Anterior cingulate cortex (tissue), 58 donors: ENCODE results near the gene LRRK1.

Experiments used
- DNase-seq, 58 donors: peaks; one replicate each; lab custom pipeline; 2025; lab: John Stamatoyannopoulos, UW

The LRRK1 gene

DNA sequence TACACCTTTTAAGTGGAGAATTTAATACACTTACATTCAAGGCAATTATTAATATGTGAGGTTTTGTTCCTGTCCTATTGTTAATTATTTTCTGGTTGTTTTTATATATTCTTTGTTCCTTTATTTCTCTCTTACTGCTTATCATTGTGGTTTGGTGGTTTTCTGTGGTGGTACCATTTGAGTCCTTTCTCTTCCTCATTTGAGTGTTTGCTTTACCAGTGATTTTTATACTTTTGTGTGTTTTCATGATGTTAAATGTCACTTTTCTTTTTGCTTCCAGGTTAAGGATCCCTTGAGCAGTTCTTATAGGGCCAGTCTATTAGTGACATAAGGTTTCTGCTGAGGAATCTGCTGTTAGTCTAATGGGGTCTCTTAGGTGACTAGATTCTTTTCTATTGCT, 116.5 kb downstream of the LRRK1 start:
- DNase-seq = no peak

DNA sequence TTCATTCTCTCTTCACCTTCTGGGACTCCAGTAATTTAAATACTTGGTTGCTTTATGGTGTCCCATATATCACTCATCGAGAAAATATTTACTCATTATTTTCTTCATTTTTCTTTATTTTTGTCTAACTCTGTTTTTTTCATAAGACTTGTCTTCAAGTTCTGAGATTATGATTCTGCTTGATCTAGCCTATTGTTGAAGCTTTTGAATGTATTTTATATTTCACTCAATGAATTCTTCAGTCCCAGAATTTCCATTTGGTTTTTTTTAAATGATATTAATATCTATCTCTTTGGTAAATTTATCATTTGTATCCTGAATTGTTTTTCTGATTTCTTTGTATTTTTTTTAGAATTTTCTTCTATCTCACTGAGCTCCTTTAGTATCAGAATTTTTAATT, 117.0 kb downstream of the LRRK1 start:
- no peak for DNase-seq

DNA sequence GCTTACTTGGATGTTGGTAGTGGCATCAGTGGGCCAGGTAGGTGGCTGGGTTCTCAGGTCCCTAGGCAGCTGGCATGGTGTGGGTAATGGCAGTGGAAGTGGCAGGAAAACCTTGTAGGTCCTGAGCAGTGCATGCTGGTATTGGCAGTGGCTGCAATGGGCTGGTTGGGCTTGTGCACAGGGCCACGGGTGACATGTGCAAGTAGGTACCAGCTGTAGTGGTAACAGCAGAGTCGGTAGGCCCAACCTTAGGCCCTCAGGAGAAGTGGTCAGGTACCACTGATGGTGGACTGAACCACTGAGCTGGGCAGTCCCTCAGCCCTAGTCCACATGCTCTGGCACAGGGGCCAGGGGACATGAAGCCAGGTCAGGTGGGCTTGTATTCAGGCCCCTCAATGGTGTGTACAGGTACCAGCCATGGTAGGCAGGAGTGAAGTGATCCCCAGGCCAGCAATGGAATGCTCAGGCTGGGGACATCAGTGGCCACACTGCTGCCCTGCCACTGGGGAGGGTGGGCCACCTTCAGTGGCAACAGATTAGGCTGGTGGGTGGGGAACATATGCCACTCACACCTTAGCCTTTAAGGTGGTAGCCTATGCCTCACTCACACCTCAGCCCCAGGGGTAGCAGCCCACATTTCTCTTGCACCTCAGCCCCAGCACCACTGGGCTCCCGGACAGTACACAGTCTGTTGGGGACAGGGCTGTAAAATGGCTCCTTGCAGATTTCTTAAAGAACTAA, 118.1 kb downstream of the LRRK1 start:
- no peak for DNase-seq

DNA sequence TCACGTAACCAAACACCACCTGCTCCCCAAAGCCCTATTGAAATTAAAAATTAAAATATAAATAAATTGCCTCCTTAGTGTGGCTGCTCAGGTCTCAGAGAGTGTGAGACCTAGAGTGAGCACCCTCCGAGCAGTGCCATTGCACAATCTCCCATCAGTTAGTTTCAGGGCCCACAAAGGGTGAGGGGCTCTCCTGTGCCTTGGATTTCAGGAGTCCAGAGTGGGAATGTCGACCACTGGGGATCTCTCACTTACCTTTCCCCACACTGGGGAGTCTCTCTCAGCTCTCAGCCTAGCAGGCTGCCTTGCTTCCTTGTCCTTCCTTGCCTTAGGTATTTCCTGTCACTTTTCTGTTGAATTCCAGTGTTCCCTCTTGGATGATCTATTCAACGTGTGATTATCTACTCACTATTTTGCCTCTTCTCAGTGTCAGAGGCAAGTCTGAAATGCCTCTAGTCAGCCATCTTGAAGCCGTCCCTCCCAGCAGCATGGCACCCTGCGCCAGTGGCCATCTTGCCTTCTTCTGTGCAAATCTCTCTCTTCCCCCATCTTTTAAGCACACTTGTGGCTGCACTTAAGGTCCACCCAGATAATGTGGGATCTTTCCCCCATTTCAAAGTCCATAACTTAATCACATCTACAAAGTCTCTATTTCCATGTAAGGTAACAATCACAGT, 119.3 kb downstream of the LRRK1 start:
- DNase-seq = no peak

DNA sequence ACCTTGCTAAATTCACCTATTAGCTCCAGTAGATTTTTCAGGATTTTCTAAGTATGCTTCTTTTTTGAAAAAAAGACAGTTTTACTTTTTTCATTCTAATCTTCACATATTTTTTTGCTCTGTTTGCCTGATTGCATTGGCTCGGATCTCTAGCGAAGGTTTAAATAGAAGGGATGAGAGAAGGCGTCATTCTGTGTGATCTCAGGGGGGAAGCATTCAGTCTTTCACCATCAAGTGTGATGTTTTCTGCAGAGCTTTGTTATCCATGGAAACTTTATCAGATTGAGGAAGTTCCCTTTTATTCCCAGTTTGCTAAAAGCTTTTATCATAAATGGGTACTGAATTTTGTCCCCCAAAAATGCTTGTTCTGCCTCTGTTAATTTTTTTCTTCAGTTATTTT, 120.3 kb downstream of the LRRK1 start:
- DNase-seq = no peak

DNA sequence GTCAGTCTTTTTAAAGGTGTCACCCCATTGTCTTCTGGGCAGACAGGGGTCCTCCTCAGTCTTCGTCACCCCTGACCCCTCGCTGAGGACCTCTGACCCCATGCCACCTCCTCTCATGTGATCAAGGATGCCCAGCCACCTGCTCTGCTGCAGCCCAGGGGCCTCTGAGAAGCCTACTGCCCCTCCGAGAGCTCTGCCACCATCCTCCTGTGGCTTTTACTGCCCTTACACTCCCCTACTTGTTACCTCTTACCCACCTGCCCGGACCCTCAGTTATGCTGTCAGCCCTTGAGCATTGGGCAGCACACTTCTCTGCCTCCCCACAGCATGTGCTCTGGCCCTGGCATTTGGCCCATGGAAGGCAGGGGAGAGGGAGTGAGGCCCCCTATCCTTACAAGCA, 123.2 kb downstream of the LRRK1 start:
- DNase-seq = no peak

DNA sequence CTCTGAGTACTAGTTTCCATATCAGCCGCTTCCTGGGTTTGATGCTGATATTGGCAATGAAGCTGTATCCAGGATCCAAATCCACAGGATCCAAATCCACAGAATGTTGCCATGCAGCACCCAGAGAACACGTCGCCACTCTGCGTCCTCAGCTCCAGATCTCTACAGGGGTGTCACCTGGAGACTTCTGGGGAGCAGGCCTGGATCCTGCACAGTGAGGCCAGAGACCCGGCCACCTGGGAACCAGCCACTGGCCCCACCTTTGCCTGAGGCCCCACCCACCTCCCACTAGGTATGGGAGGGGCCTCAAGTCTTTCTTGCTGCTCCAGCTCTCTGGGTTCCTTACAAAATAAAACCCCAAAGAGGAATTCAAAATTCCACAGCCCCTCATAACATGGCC, 123.9 kb downstream of the LRRK1 start:
- no peak for DNase-seq

DNA sequence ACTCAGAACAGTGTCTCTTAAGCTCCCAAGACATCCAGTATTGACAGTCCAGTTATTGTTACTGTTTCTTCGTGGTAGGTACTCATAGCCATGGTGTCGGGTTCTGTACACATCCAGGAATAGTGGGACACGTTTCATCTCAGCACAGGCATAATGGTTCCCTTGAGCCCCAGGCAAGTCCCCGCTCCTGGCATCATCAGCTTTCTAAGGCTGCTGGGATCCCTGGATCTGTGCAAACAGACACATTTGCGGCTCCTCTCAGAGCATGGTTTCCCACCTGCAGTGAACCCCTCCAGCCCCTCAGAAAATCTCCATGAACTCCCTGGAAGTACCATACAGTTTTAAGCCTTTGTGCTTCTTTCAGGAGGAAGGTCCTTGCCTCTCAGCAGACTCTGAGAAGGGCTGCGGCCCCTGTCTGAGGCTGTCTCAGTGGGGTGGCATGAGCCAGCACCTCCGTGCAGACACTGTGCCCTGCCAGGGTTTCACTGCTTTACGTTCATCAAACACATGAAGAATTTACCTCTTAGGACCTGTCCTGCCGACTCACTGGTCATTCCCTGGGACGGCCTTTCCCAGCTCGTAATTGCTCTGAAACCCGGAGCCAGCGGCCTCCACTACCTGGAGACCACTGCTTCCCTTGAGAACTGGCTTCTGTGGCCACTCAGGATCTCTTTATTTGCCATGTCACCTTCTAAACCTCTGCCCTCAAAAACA, 124.9 kb downstream of the LRRK1 start:
- DNase-seq = no peak

DNA sequence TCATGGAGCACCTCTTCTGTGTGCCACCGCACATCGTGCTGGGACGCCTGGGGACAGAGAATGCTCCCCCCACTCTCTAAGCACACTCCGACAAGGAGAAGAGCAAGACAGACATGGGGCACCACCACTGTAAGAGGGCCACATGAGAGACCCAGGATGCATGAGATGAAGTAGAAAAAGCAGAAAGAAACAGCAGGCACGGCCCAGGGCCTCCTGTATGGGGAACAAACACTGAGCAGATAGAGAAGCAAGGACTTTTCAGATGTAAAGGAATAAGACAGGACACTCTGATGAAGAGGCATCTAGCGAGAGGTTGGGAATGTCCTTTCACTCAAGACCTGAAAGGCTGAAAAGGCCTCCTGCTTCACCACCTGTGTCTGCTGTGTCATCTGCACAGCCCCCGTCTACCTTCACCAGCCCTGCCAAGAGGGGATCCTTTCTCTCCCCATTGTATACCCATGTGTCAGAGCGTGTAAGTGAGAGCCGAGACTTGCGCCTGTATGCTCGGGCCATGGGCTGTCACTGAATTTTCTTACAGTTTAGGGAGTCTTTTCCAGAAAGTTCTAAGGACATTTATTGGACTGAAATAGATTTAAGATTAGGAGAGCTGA, 125.6 kb downstream of the LRRK1 start:
- DNase-seq = no peak

DNA sequence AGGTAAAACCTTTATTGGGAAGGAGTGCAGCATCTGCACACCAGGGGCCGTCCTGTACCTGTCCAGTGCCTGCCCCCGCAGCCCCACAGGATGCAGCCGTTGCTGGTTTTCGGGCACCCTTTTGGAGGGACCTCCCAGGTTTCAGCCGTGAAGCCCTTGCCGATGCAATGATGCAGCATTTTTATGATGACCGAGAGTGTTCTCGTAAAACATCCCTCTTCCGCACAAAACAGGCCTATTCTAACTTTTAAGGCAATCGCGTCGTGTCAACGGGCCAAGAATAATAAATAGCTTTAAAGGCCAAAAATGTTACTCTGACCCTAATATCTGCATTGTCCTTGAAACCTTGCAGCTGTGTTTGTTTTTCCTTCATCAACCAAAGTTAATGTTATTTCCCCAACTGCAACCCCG, 126.1 kb downstream of the LRRK1 start:
- DNase-seq = no peak

DNA sequence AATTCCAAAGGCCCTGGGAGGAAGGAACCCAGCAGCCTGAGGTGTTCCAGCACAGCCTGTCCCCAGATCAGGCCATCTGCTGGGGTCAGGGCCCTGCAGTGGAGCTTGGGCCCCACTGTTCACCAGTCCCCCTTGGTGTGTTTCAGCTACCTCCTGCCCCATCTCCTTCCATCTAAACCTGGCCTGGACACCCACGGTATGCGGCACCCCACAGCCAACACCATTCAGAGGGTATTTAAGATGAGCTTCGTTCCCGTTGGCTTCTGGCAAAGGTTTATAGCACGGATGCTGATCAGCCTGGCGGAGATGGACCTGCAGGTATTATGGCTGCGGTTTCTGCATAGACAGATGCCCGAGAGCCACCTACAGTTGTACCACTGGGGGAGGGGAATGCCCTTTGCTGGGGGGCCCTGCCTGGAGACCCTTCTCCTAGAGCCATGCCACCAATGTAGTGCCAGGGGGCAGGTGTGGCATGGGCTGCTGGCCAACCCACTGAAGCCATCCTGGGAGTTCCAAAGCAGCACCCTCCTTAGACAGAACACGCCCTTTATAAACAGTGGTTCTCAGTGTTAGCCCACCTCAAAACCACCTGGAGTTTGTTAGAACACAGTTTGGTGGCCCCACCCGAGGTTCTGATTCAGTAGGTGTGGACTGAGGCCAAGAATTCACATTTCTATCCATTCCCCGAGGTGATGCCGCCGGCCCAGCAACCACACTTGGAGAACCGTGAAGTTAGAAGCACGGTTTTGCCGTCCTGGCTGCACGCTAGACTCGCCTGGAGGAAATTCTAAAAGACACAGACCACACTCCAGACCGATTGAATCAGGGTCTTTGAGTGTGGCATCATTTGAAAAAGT, 126.9 kb downstream of the LRRK1 start:
- DNase-seq = no peak

DNA sequence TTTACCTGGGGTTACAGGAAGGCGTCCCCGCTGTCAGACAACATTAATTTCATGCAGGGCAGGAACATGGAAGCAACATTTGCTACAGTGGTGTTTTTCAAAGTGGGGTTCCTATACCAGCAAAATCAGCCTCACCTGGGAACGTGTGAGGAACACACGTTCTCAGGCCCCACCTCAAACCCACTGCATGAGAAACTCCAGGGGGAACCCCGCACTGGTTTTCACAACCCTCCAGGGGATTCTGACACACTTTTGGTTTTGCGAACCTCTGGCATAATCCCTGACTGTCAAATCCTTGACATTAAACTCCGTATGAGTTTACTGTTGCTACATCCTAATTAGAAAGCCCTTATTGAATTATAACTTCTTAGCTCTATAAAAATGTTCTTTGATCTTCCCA, 127.7 kb downstream of the LRRK1 start:
- no peak for DNase-seq

DNA sequence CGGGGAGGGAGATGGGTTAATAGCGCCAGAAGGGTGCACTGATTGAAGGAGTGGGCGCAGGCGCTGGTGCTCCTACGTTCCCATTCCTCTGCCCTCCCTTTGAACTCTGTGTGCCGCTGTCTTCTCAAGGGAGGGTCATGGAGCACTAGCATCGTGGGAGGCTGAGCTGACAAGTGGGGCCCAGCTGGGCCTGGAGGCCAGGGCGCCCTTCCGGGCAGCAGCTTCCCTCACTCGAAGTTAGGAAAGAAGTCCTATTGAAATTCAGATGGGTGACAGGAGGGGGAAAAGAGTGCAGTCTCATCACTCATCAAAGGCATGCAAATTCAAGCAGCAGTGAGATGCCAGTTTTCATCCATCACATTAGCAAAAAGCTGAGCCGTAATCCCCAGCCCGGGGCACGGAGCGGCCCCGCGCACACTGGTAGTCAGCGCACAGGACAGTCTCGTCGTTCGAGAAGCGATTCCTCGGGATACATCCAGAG, 128.2 kb downstream of the LRRK1 start:
- no peak for DNase-seq

DNA sequence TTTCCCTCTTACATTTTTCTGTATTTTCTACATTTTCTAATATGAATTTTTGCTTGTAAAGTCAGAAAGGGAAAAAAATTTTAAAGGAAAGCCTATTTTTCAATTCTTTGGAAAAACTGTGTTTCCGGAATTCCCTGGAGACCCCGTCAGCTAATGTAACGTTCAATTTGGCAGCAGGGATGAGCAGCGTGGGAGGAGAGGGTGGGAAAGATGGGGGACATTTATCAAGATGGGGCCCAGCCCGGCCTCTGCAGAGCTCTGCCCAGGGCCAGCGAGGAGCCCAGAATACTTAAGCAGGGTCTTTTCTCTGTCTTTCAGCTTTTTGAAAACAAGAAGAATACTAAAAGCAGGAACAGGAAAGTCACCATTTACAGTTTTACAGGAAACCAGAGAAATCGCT, 129.0 kb downstream of the LRRK1 start:
- no peak for DNase-seq

DNA sequence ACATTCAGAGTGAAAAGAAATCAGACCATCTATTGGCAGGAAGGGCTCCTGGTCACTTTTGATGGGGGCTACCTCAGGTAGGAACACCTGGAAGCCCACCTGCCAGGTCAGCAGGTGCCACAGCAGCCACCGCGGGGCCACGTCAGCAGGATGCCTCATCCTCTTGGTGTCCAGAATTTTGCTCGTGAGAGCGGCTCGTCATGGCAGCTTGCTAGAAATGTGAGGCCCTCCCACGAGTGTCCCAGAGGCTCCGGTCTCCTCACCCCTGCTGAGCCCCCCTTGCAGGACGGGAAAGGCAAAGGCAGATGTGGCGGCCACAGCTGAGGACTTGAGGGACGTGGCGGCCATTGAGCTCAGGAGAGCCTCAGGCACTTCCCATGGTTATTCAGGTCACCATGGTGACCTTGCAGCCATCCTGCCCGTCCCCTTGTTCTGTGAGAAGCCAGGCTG, 129.4 kb downstream of the LRRK1 start:
- DNase-seq = no peak

DNA sequence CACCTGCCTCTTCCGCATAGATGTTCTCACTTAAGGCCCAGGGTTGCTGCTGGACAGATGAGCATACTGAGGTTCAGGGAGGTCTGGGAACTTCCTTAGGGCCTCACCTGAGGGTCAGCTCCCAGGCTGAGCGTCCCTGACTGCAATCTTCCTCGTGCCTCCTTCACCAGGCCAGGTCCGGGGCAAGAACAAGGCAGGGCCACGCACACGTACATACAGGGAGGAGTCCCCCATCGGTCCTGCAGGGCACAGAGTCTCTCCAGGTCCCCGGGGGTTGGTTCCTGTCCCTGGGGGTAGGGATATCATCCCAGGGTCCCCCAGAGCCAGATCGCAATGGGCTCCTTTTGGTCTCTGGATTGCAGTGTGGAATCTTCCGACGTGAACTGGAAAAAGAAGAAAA, 130.1 kb downstream of the LRRK1 start:
- DNase-seq = no peak

DNA sequence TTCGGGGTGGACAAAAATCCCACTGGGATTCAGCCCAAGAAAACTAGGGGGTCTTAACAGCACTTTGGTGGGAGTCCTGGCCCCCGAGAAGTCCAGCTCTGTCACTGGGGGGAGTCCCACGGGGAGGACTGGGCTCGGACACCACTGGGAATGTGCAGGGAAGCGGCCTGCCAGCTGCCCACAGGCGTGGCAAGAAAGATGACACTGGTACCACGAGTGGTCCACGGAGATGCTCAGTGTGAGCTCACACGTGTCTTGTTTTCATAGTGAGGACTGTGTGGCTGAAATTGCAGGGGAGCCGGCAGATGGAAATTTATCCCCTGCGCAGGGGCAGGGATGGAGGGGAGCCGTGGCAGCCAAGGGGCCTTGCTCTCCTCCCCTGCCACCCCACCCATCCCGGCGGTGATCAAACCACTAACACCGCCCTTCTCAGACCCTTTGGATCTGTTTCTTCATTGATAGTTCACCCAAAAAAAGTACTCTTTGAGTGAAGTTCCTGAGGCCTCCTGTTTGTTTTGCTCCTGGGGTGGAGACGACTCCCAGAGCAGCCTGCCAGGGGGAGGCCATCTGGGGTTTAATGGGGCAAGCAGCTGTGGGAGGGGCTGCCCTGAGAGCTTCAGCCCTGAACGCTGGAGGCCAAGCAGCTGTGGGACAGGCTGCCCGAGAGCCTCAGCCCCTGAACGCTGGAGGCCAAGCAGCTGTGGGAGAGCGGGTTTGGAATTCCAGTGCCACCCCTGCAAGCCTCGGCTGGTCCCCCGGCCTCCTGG, 130.9 kb downstream of the LRRK1 start:
- DNase-seq = no peak

DNA sequence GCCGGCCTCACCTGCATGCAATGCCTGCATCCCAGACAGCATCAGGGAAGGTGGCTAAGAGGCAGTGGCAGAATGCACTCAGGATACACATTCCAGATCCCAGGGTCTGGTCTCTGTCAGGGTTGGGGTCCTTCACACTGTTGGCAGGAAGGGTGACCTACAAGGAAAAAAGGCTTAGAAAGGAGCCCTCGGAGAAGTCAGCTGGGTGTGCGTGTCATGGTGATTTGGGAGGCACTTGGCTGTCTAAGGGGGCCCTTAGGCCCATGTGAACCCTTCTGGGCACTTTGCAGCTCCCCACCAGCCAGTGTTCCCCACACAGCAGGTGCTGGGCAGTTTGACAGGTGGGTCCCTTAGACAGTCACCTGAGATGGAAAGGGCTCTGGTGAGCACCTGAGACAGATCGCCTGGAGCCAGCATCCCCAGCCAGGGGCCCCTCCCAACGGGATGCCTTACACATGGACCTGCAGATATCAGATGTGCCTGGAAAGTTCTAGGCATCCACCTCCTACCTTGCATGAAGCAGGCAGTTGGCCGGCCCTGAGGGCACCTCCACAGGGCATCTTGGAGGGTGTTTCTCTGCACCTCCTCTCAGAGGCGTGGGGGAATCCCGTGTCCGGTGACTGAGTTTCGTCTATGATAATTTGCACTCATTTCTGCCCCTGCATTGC, 131.6 kb downstream of the LRRK1 start:
- DNase-seq = no peak
